ENCODE measurements around the gene PRKACG. TPM values are rescaled to one million over a fixed set of nuclear protein-coding genes. Genes with fewer than 3 reads are reported as not detected.
A peak's percentile ranks its signal among the peaks of the same experiment; 100 is the strongest.
"Not testable (repeated sequence)": the region's sequence is repeated elsewhere in the genome, so short reads cannot be mapped to it uniquely, and the experiment has no call there.

The PRKACG gene
- total RNA-seq, 1 experiment from 2014 or later, result not detected

DNA sequence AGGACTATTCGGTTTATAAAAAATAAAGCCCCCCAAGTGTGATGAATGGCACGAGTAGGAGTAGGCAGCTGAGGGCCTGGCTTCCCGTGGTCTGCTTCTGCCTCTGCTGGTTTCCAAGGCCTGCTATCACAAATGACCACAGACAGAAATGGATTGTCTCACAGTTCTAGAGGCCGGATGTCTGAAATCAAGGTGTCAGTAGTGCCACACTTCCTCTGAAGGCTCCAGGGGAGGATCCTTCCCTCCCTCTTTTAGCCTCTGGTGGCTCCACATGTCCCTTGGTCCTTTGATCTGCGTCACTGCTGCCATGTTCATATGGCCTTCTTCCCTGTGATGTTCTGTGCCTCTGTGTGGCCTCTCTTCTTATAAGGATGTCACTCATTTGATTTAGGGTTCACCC lies 15.1 kb downstream of the PRKACG start:
- in situ Hi-C loops (cut with HindIII; ENCODE audit: low pct_unique_long_range_greater_than_20kb, low sequenced_read_pairs), result no loop called here
- DNase-seq (ENCODE audit: low read depth, low spot score), result no peak

DNA sequence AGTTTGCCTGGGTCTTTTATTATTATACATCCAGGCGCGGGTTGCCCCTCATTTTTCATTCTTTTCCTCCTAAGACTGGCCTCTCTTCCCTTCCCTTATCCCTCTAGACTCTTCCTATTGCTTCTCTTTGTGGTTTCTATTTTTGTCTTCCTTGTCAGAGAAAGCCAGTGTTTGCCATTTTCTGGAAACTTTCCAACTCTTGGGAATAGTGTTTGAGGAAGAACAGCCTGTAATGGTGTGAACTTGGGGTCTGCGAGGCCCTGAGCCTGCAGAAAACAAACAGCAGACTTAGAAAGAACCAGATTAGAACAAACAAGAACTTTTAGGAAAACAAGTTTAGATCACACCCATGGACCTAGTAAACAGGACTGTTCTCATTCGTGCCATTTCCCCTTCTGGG lies 15.5 kb downstream of the PRKACG start:
- in situ Hi-C loops (cut with HindIII; ENCODE audit: low pct_unique_long_range_greater_than_20kb, low sequenced_read_pairs), result no loop called here
- DNase-seq (ENCODE audit: low read depth, low spot score), result peak; percentile 23

DNA sequence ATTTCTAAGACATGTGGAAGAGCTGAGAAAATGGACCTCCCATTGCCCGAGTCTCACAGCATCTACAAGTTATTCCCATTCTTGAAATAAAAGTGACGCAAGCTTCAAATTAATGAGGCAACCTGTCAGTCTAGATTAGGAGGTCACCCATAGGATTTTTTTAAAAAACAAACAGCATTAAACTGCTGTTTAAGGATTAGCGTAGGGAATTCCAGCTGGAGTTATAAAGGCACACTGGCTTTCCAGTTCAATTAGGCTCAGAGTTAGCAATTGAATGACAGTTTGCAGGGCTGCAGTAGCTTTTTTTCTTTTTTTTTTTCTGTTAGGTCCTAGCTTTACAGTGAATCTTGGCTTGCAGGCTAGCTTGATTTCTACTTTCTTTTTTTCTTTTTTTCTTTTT lies 16.2 kb downstream of the PRKACG start:
- DNase-seq (ENCODE audit: low read depth, low spot score), result no peak
- in situ Hi-C loops (cut with HindIII; ENCODE audit: low pct_unique_long_range_greater_than_20kb, low sequenced_read_pairs), result no loop called here

DNA sequence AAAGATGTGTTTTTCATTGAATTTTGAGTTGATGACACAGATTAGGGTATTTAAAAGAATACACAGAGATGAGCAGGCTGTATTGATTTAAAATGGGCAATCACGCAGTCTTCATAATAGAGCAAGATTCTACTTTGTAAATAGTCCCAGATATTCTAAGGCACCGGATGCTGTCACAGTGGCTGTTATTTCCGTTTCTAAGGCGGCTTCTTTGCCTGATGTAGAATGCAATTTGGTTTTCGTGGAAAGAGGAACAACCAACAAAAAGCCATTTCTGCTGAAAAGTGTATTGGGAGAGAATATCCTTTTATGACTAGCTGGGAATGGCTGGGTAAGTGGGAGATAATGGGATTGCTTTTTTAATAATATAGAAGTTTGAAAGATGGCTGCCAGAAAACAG lies 17.5 kb downstream of the PRKACG start:
- DNase-seq (ENCODE audit: low read depth, low spot score), result no peak
- in situ Hi-C loops (cut with HindIII; ENCODE audit: low pct_unique_long_range_greater_than_20kb, low sequenced_read_pairs), result no loop called here

DNA sequence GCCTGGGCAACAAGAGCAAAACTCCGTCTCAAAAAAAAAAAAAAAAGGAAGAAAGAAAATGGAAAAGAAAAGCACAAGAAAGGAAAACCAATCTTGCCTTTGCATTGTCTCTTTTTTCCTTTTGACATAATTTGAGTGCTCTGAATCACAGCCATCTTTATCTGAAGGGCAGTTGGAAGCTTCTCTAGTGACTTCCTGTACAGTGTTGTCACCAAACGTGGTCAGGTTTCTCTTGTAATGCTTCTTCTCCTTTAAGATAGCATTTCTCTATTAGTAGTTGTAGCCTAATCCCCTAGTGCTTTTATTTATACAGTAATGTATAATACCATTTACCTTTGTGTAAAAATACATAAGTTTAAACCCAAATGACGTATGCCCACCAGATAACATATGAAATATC lies 18.1 kb downstream of the PRKACG start:
- in situ Hi-C loops (cut with HindIII; ENCODE audit: low pct_unique_long_range_greater_than_20kb, low sequenced_read_pairs), result no loop called here
- no peak for DNase-seq (ENCODE audit: low read depth, low spot score)

DNA sequence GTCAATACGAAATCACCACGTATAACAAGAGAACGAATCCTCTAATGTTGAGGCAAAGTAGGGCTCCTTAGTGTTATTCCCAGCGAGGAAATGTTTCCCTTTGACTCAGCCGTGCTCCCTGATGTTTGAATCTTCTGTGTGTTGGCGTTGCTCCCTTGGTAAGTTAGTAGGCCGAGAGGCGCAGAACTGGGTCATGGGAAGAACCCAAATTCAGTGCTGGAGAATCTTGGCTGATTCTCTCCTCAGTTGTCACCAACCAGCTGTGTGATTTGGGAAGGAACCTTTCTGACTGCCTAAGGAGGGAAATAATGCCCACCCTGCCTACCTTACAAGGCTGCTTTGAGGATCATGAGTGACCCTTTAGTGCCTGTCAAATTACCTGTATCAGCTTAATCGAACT lies 22.5 kb downstream of the PRKACG start:
- in situ Hi-C loops (cut with HindIII; ENCODE audit: low pct_unique_long_range_greater_than_20kb, low sequenced_read_pairs), result no loop called here

DNA sequence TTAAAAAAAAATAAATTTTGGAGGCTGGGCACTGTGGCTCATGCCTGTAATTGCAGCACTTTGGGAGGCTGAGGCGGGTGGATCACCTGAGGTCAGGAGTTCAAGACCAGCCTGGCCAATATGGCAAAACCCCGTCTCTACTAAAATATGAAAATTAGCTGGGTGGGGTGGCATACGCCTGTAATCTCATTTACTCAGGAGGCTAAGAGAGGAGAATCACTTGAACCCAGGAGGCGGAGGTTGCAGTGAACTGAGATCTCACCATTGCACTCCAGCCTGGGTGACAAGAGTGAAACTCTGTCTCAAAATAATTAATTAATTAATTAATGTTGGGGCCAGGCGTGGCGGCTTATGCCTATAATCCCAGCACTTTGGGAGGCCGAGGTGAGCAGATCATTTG lies 27.0 kb downstream of the PRKACG start:
- in situ Hi-C loops (cut with HindIII; ENCODE audit: low pct_unique_long_range_greater_than_20kb, low sequenced_read_pairs); DNase-seq (ENCODE audit: low read depth, low spot score): not testable (repeated sequence)

More for the DNA sequence above, 22.5 kb downstream of the PRKACG start:
- DNase-seq (ENCODE audit: low read depth, low spot score), result no peak

DNA sequence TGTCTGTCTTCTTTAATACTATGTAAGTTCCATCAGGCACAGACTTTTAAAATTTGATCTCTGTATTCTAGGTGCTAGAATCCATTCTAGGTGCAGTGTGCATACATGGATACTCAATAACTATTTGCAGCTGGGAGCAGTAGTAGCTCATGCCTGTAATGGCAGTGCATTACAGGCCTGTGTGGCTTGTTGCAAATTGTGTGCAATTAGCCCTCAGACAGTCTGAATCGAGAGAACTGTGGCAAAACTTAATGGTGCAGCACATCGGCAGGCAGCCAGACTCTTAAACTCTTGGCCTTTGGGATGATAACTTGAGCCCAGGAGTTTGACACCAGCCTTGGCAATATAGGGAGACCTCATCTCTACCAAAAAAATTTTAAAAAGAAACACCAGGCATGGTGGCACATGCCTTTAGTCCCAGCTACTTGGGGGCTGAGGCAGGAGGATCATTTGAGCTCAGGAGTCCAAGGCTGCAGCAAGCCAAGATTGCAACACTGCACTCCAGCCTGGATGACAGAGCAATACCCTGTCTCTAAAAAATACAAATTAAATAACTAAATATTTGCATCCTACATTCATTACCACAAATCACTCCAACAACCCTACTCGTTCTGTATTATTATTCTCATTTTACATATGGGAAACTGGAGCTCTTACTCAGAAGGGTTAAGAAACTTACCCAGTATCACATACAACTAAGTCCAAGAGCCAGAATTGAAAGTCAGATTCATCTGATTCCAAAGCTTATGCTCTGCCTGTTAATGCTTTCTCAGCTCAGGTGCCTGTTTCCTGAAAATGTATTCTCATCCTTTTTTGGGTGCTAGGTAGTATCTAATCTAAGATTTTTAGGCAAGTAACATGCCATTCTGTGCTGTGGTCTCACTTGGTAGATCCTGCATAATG lies 30.1 kb downstream of the PRKACG start:
- DNase-seq (ENCODE audit: low read depth, low spot score), result no peak
- in situ Hi-C loops (cut with HindIII; ENCODE audit: low pct_unique_long_range_greater_than_20kb, low sequenced_read_pairs), result no loop called here

DNA sequence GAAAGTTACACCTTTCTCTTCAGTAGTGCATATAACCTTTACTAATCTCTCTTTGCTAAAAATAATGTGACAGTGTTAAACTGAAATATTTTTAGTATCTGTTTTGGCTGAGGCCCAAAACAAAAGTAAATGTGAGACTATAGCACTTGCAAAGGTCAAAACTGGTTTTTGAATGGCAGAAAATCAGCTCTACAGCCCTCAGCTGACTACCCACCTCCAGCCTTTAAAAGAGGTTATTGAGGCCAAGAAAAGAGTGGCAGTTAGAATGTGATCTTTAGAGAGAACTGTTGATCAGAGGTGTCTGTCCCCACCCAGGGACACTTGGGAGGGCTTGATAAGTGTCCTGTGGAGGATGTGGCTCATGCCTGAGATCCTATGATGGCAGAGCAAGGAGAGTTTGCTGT lies 30.9 kb downstream of the PRKACG start:
- in situ Hi-C loops (cut with HindIII; ENCODE audit: low pct_unique_long_range_greater_than_20kb, low sequenced_read_pairs), result no loop called here
- DNase-seq (ENCODE audit: low read depth, low spot score), result peak; percentile 7

DNA sequence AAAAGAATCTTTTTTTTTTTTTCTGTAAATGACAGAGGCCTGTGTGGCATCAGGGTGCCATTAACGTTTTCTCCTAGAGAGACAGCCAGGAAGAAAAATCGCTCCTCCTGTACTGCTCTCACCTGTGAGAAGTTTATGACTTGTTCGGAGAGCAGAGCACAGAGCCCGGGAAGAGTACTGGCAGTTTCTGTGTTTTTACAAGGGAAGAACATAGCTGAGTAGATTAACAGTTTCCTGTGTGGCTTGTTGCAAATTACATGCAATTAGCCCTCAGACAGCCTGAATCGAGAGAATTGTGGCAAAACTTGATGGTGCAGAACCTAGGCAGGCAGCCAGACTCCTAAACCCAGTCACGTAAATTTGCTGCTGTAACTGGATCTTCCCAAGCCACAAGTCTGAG lies 32.1 kb downstream of the PRKACG start:
- in situ Hi-C loops (cut with HindIII; ENCODE audit: low pct_unique_long_range_greater_than_20kb, low sequenced_read_pairs), result no loop called here
- no peak for DNase-seq (ENCODE audit: low read depth, low spot score)

DNA sequence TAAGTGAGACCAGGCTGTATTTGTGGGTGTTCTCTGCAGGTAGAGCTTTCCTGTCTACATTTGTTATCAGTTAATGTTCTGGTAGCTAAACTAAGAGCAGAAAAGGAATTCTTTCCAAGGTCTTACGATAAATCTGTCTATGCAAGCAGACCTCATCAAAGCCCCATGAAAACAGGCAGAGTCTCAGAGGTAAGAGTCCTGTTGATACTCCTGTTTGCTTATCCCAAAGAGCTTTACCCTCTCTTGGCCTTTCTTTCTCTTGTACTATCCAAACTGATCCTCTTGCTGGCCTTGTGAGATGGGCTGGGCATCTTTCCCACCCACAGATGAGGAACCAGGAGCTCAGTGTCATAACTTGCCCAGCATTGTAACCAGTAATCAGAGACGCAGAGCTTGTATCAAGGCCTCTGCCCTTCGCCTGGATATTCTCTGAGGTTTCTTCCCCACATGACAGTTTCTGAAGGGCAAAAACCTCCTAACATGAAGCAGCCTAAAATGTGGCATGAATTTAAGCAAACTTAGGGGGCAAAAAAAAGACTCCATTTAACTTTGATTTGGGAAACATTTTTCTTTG lies 33.5 kb downstream of the PRKACG start:
- in situ Hi-C loops (cut with HindIII; ENCODE audit: low pct_unique_long_range_greater_than_20kb, low sequenced_read_pairs), result no loop called here
- no peak for DNase-seq (ENCODE audit: low read depth, low spot score)

DNA sequence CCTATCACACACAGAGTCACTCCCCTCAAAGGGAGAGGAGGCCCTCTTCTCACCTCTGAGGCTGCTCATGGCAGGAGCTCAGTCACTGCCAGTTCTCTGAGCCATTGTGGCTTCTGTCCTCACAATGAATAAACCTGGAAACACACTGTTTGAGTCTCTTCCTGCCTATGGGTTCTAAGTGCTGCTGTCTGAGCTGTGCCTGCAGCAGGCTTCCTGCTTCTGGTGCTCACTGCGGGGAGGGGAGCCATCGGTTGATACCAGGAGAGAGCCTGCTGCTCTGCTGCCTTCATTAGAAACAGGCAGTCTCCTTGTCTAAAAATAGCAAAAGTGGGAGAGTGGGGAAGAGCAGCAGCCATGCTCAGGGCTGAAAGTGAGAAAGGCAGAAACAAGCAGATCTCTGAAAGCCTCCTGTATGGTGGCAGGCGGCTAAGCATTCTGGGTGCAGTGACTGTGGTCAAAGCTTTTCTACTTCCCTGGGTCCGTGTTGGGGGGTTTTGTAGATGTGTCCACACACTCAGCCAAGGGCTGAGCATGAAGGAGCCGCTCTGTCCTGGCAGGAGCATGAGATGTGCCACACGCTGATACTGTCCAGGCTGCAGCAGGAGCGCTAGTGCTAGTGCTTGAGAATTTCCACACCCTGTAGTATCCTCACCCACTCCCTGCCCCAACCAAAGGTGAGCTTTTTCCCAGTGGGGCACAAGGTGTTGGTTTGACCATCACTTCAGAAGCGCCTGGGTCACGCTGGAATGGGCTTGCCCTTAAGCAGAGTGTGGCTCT lies 34.2 kb downstream of the PRKACG start:
- in situ Hi-C loops (cut with HindIII; ENCODE audit: low pct_unique_long_range_greater_than_20kb, low sequenced_read_pairs), result no loop called here
- DNase-seq (ENCODE audit: low read depth, low spot score), result no peak

DNA sequence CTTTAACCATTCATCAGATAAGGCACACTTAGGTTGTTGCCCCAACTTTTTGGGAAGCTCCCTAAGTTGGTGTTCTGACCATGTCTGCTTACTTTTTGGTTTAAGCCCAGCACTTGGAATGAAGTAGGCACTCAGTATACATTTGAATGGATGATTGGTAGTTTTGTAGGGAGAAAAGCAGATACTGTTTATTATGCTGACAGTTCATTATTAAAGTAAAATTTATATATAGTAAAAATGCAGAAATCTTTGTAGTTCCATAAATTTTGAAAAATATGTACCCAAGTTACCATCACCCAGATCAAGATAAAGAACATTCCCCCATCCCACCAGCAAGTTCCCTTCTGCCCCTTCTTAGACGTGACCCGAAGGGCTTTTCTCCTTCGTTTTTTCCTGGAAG lies 35.4 kb downstream of the PRKACG start:
- no peak for DNase-seq (ENCODE audit: low read depth, low spot score)
- in situ Hi-C loops (cut with HindIII; ENCODE audit: low pct_unique_long_range_greater_than_20kb, low sequenced_read_pairs), result no loop called here

DNA sequence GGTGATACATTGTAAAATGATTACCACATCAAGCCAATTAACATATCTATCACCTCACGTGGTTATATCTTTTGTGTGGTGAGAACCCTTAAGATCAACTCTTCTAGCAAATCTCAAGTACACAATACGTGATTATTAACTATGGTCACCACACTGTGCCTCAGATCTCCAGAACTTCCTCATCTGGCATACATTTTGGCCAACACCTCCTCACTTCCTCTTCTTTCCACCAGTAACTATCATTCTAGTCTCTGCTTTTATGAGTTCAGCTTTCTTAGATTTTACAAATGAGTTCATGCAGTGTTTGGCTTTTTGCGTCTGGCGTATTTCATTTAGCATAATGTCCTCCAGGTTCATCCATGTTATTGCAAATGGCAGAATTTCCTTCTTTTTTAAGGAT lies 35.8 kb downstream of the PRKACG start:
- no peak for DNase-seq (ENCODE audit: low read depth, low spot score)
- in situ Hi-C loops (cut with HindIII; ENCODE audit: low pct_unique_long_range_greater_than_20kb, low sequenced_read_pairs), result no loop called here

DNA sequence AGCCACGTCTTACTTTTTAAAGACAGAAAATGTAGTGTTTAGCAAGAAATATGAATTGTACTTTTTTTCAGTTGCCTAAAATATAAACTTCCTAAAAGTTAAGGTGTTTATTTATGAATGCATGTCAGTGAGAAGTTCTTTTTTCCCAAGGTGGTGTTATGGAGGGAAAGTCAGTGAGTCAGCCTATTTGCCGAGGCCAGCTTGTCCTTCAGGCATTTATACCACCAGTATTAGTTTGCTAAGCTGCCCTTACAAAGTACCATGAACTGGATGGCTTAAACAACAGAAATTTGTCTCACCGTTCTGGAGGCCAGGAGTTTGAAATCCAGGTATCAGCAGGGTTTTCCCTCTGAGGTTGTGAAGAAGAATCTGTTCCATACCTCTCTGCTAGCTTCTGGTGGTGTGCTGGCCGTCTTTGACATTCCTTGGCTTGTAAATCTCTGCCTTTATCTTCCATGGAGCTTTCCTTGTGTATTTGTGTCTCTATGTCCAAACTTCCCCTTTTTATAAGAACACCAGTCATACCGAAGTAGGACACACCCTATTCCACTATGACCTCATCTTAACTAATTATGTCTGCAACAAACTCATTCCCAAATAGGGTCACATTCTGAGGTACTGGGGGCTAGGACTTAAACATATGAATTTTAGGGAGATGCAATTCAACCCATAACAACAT lies 38.4 kb downstream of the PRKACG start:
- no peak for DNase-seq (ENCODE audit: low read depth, low spot score)
- in situ Hi-C loops (cut with HindIII; ENCODE audit: low pct_unique_long_range_greater_than_20kb, low sequenced_read_pairs), result no loop called here

DNA sequence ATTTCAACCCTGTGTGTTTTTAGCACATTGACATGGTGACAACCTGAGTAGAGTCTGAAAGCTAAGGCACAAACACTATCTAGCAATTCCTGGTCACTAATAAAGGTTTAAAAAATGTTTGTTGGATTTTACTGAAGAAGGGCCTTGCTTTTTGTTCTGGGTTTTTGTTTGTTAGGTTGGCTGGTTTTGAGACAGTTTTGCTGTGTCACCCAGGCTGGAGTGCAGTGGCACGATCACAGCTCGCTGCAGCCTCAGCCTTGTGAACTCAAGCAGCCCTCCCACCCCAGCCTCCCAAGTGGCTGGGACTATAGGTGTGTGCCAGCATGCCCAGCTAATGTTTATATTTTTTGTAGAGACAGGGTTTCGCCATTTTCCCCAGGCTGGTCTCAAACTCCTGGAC lies 39.0 kb downstream of the PRKACG start:
- no peak for DNase-seq (ENCODE audit: low read depth, low spot score)
- in situ Hi-C loops (cut with HindIII; ENCODE audit: low pct_unique_long_range_greater_than_20kb, low sequenced_read_pairs), result no loop called here

DNA sequence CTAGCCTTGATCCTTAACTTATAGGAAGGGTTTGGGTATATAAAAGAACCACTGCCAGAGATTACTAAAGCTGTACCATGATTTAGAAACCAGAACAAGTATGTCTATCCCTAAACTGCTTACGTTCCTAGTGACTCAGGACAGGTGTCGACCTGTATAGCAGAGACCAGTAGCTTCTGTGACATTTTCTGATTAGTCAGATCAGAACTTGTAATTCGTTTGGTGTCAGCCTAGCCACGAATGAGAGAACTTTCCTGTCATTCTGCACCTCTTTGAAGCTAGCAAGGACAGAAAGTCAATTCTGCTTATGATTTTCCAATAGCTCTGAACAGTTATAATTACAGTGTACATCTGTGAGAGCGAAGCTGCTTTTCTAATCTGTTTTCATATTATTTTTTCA lies 39.5 kb downstream of the PRKACG start:
- in situ Hi-C loops (cut with HindIII; ENCODE audit: low pct_unique_long_range_greater_than_20kb, low sequenced_read_pairs), result no loop called here
- DNase-seq (ENCODE audit: low read depth, low spot score), result no peak

DNA sequence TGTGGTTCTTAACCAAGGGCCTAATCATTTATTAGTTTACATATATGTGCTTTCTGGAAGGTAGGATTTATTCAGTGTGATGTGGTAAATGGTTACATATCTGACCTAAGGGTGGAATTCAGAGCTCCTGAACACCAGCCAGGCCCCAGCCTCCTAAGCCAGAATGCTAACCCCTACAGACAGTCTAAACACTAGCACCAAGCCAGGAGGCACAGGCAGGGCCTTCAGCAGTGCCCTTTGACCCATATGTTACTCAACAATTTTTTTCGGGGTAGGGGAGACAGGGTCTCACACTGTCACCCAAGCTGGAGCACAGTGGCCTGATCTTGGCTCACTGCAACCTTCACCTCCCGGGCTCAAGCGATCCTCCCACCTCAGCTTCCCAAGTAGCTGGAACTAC lies 40.3 kb downstream of the PRKACG start:
- in situ Hi-C loops (cut with HindIII; ENCODE audit: low pct_unique_long_range_greater_than_20kb, low sequenced_read_pairs), result no loop called here
- no peak for DNase-seq (ENCODE audit: low read depth, low spot score)
